Neural cell (in vitro differentiated cells): ENCODE results near the gene FAXC.

Source experiments
- MXI1 ChIP-seq: fragments of 450-650 bp; conservative IDR thresholded peaks from 2 replicates; pipeline ENCODE4 v1.6.1; 2014; ENCODE audit warnings: antibody characterized with exemption, mild to moderate bottlenecking; ENCODE audit not compliant: poor library complexity, severe bottlenecking
- POLR2AphosphoS5 ChIP-seq: IDR thresholded peaks from 2 replicates; pipeline ENCODE4 v1.6.1; 2012
- RAD21 ChIP-seq: fragments of 450-650 bp; conservative IDR thresholded peaks from 2 replicates; pipeline ENCODE4 v1.6.1; 2014; ENCODE audit warnings: antibody characterized with exemption, mild to moderate bottlenecking, moderate library complexity
- REST ChIP-seq: IDR thresholded peaks from 2 replicates; pipeline ENCODE4 v1.6.1; 2012; ENCODE audit warnings: borderline replicate concordance
- SMC3 ChIP-seq: fragments of 450-650 bp; conservative IDR thresholded peaks from 2 replicates; pipeline ENCODE4 v1.6.1; 2014; ENCODE audit warnings: antibody characterized with exemption, mild to moderate bottlenecking, moderate library complexity; ENCODE audit not compliant: poor library complexity
- TAF1 ChIP-seq: IDR thresholded peaks from 2 replicates; pipeline ENCODE4 v1.6.1; 2012; ENCODE audit warnings: low read depth
- TF ChIP-seq, protein P1 (sequence below): fragments of 450-650 bp; IDR thresholded peaks from 2 replicates; pipeline ENCODE4 v1.5.1; 2014; ENCODE audit warnings: antibody characterized with exemption, mild to moderate bottlenecking, moderate library complexity; ENCODE audit not compliant: poor library complexity, severe bottlenecking

- no peak for TF ChIP-seq RAD21
- TF ChIP-seq, protein P1, sequence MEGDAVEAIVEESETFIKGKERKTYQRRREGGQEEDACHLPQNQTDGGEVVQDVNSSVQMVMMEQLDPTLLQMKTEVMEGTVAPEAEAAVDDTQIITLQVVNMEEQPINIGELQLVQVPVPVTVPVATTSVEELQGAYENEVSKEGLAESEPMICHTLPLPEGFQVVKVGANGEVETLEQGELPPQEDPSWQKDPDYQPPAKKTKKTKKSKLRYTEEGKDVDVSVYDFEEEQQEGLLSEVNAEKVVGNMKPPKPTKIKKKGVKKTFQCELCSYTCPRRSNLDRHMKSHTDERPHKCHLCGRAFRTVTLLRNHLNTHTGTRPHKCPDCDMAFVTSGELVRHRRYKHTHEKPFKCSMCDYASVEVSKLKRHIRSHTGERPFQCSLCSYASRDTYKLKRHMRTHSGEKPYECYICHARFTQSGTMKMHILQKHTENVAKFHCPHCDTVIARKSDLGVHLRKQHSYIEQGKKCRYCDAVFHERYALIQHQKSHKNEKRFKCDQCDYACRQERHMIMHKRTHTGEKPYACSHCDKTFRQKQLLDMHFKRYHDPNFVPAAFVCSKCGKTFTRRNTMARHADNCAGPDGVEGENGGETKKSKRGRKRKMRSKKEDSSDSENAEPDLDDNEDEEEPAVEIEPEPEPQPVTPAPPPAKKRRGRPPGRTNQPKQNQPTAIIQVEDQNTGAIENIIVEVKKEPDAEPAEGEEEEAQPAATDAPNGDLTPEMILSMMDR, result no peak
- TF ChIP-seq POLR2AphosphoS5, result no peak
- TF ChIP-seq TAF1, result no peak
- TF ChIP-seq REST, result no peak
- no peak for TF ChIP-seq SMC3
- no peak for TF ChIP-seq MXI1
Observed at GRCh38 chr6:99350573-99350972, 1.1 kb upstream of the FAXC start.
